ENCODE results near the gene UBA1. TPM values are rescaled to one million over a fixed set of nuclear protein-coding genes. Genes with fewer than 3 reads are reported as not detected.
A peak's percentile ranks its signal among the peaks of the same experiment; 100 is the strongest.

Gene UBA1
- total and polyA plus RNA-seq, 2 experiments from 2014 or later, result 146 to 264 TPM

- no peaks in the 10 kb centered on the region for H3K9me3 ChIP-seq (ENCODE audit: low read depth)
- no peaks in the 10 kb centered on the region for H3K9me2 ChIP-seq (ENCODE audit: insufficient read depth)
- H3K79me2 ChIP-seq (ENCODE audit: insufficient read depth), result peaks cover 71% of the 10 kb centered on the region
- H3K36me3 ChIP-seq (ENCODE audit: low read depth), result peaks cover 1% of the 10 kb centered on the region; the same call in 1 of the 2 replicates
- no peaks in the 10 kb centered on the region for H4K20me1 ChIP-seq (ENCODE audit: insufficient read depth)
- H3K9ac ChIP-seq, result peak overlapping the region; percentile 100
- peaks cover 37% of the 10 kb centered on the region for H3K4me1 ChIP-seq (ENCODE audit: insufficient read depth)
- H3F3A ChIP-seq (ENCODE audit: insufficient read depth), result peaks cover 6% of the 10 kb centered on the region; the same call in 1 of the 2 replicates
- H2AFZ ChIP-seq, result no peak overlapping the region
- TF ChIP-seq EZH2 (IDR thresholded peaks at IDR 0.05; ENCODE audit: insufficient read depth, poor library complexity, severe bottlenecking), result no peak
- TF ChIP-seq EZH2phosphoT487 (IDR thresholded peaks at IDR 0.05; ENCODE audit: insufficient read depth, low read depth), result no peak
- peak overlapping the region; percentile 83 for H3K4me2 ChIP-seq (ENCODE audit: unreplicated experiment)
- in situ Hi-C loops (cut with MboI), result no loop called here
- no peak for DNase-seq
- WGBS, 2 experiments (ENCODE audit: low coverage in 1 of 2, low lambda C conversion rate in 2 of 2, missing lambda C conversion rate in 2 of 2), result 33 to 37% methylated on average over 3 of the region's 3 CpGs
- 0 out of 2 replicates have a peak overlapping the region, but pooled peaks have one; percentile 8 for H3K27ac ChIP-seq
- H3K4me3 ChIP-seq, result peak overlapping the region; percentile 92
- H3K27me3 ChIP-seq (replicated peaks; ENCODE audit: insufficient read depth), result no peaks in the 10 kb centered on the region
These were observed 2.5 kb downstream of the UBA1 start for GRCh38 chrX:47196098-47196497.

DNA sequence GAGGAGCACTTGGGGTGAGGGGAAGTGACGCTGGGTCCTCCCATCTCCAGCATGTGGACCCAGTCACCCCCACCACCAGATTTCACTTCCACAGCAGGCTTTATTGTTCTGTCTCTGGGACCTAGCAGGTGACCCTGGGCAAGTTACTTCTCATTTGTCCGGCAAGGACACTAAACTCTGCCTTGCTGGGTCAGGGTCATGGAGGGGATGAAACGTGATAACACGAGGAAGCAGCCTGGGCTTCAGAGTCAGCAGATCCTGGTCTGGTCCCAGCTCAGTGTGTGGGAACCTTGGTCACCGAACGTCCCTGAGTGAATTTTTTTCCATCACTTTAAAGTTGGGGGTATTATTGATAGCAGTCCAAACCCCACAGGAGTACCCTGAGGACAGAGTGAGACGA lies 3.9 kb downstream of the UBA1 start:
- H3K4me1 ChIP-seq (ENCODE audit: insufficient read depth), result peaks cover 33% of the 10 kb centered on the region
- peaks cover 5% of the 10 kb centered on the region; the same call in 1 of the 2 replicates for H3F3A ChIP-seq (ENCODE audit: insufficient read depth)
- WGBS, 2 experiments (ENCODE audit: low coverage in 1 of 2, low lambda C conversion rate in 2 of 2, missing lambda C conversion rate in 2 of 2), result 78 to 98% methylated on average over 5 to 7 of the region's 7 CpGs
- H3K79me2 ChIP-seq (ENCODE audit: insufficient read depth), result peaks cover 74% of the 10 kb centered on the region
- no peaks in the 10 kb centered on the region for H4K20me1 ChIP-seq (ENCODE audit: insufficient read depth)
- H3K9me3 ChIP-seq (ENCODE audit: low read depth), result no peaks in the 10 kb centered on the region
- no peak overlapping the region for H3K4me2 ChIP-seq (ENCODE audit: unreplicated experiment)
- H3K27ac ChIP-seq, result no peak overlapping the region
- H3K36me3 ChIP-seq (ENCODE audit: low read depth), result peaks cover 10% of the 10 kb centered on the region; the same call in 1 of the 2 replicates
- in situ Hi-C loops (cut with MboI), result no loop called here
- no peak for TF ChIP-seq EZH2phosphoT487 (IDR thresholded peaks at IDR 0.05; ENCODE audit: insufficient read depth, low read depth)
- no peak for TF ChIP-seq EZH2 (IDR thresholded peaks at IDR 0.05; ENCODE audit: insufficient read depth, poor library complexity, severe bottlenecking)
- no peak overlapping the region; the same call in 1 of the 2 replicates for H3K9ac ChIP-seq
- H3K4me3 ChIP-seq, result peak overlapping the region; percentile 92; the same call in 1 of the 2 replicates
- no peaks in the 10 kb centered on the region for H3K9me2 ChIP-seq (ENCODE audit: insufficient read depth)
- no peak for DNase-seq
- H2AFZ ChIP-seq, result no peak overlapping the region
- no peaks in the 10 kb centered on the region for H3K27me3 ChIP-seq (replicated peaks; ENCODE audit: insufficient read depth)

GRCh38 chrX:47198026-47198686 lies 4.5 kb downstream of the UBA1 start:
- in situ Hi-C loops (cut with MboI), result no loop called here
- H4K20me1 ChIP-seq (ENCODE audit: insufficient read depth), result no peaks in the 10 kb centered on the region

DNA sequence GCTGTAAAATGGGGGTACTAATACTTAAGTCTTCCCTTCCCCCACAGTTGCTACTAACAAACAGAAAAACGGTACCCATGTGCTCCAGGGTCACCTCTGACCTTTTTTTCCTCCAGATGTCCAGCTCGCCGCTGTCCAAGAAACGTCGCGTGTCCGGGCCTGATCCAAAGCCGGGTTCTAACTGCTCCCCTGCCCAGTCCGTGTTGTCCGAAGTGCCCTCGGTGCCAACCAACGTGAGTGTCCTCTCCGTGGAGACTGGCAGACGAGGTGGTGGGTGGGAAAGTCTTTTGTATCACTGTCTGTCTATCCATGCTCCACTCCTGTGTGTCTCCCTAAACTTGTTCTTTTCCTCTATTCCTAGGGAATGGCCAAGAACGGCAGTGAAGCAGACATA lies 5.1 kb downstream of the UBA1 start:
- 78 to 79% methylated on average over 13 to 15 of the region's 15 CpGs for WGBS, 2 experiments (ENCODE audit: low coverage in 1 of 2, low lambda C conversion rate in 2 of 2, missing lambda C conversion rate in 2 of 2)
- TF ChIP-seq EZH2phosphoT487 (IDR thresholded peaks at IDR 0.05; ENCODE audit: insufficient read depth, low read depth), result no peak
- no peak for TF ChIP-seq EZH2 (IDR thresholded peaks at IDR 0.05; ENCODE audit: insufficient read depth, poor library complexity, severe bottlenecking)
- Histone ChIP-seq H3K36me3 (ENCODE audit: low read depth) (peaks cover 10% of the 10 kb centered on the region; the same call in 1 of the 2 replicates), H3K4me3 (no peak overlapping the region), H3K9me3 (ENCODE audit: low read depth) (no peaks in the 10 kb centered on the region), H3K9ac (no peak overlapping the region), H3K9me2 (ENCODE audit: insufficient read depth) (no peaks in the 10 kb centered on the region), H3K79me2 (ENCODE audit: insufficient read depth) (peaks cover 79% of the 10 kb centered on the region), H2AFZ (no peak overlapping the region), H3K4me2 (ENCODE audit: unreplicated experiment) (no peak overlapping the region), H3K27me3 (replicated peaks; ENCODE audit: insufficient read depth) (no peaks in the 10 kb centered on the region), H3F3A (ENCODE audit: insufficient read depth) (no peaks in the 10 kb centered on the region; the same call in 1 of the 2 replicates), H3K27ac (no peak overlapping the region; the same call in 1 of the 2 replicates), H3K4me1 (ENCODE audit: insufficient read depth) (peaks cover 29% of the 10 kb centered on the region), H4K20me1 (ENCODE audit: insufficient read depth) (no peaks in the 10 kb centered on the region)
- in situ Hi-C loops (cut with MboI), result no loop called here
- no peak for DNase-seq

More at GRCh38 chrX:47198026-47198686, 4.5 kb downstream of the UBA1 start:
- Histone ChIP-seq H3K27ac (peak overlapping the region; percentile 18; the same call in 1 of the 2 replicates), H3K4me3 (no peak overlapping the region), H3K4me1 (ENCODE audit: insufficient read depth) (peaks cover 31% of the 10 kb centered on the region), H3K27me3 (replicated peaks; ENCODE audit: insufficient read depth) (no peaks in the 10 kb centered on the region), H3K36me3 (ENCODE audit: low read depth) (peaks cover 10% of the 10 kb centered on the region; the same call in 1 of the 2 replicates), H3K9me2 (ENCODE audit: insufficient read depth) (no peaks in the 10 kb centered on the region), H3K9ac (no peak overlapping the region; the same call in 1 of the 2 replicates), H3K9me3 (ENCODE audit: low read depth) (no peaks in the 10 kb centered on the region), H3K4me2 (ENCODE audit: unreplicated experiment) (no peak overlapping the region), H3F3A (ENCODE audit: insufficient read depth) (no peaks in the 10 kb centered on the region; the same call in 1 of the 2 replicates), H2AFZ (no peak overlapping the region), H3K79me2 (ENCODE audit: insufficient read depth) (peaks cover 79% of the 10 kb centered on the region)
- no peak for DNase-seq
- 81% methylated on average over 10 of the region's 10 CpGs for WGBS, 2 experiments (ENCODE audit: low coverage in 1 of 2, low lambda C conversion rate in 2 of 2, missing lambda C conversion rate in 2 of 2)
- no peak for TF ChIP-seq EZH2 (IDR thresholded peaks at IDR 0.05; ENCODE audit: insufficient read depth, poor library complexity, severe bottlenecking)
- TF ChIP-seq EZH2phosphoT487 (IDR thresholded peaks at IDR 0.05; ENCODE audit: insufficient read depth, low read depth), result no peak

All from GM23248 (cell line).